BLaER1 treated with 17β-estradiol and CSF1 and Interleukin-3, amounts not matched to agents 10 nM and 100 nM (cell line): ENCODE results near the gene CELSR1.
A peak's percentile ranks its signal among the peaks of the same experiment; 100 is the strongest.
"Not testable (repeated sequence)": the region's sequence is repeated elsewhere in the genome, so short reads cannot be mapped to it uniquely, and the experiment has no call there.

Source experiments
- H3K27ac ChIP-seq, 11 experiments: shearing (Covaris generic); formaldehyde crosslinking; 2 replicates each; pipeline ENCODE4 v1.8.1; 2022
- H3K27me3 ChIP-seq, 11 experiments: shearing (Covaris generic); formaldehyde crosslinking; 2 replicates each; pipeline ENCODE4 v1.8.1; 2022
- H3K36me3 ChIP-seq, 11 experiments: shearing (Covaris generic); formaldehyde crosslinking; 2 replicates each; pipeline ENCODE4 v1.8.1; 2022
- H3K4me1 ChIP-seq, 10 experiments: shearing (Covaris generic); formaldehyde crosslinking; 2 replicates each; pipeline ENCODE4 v1.8.1; 2022
- H3K4me2 ChIP-seq, 11 experiments: shearing (Covaris generic); formaldehyde crosslinking; 2 replicates each; pipeline ENCODE4 v1.8.1; 2022
- H3K4me3 ChIP-seq, 10 experiments: shearing (Covaris generic); formaldehyde crosslinking; 2 replicates each; pipeline ENCODE4 v1.8.1; 2022
- H3K9ac ChIP-seq, 11 experiments: shearing (Covaris generic); formaldehyde crosslinking; 2 replicates each; pipeline ENCODE4 v1.8.1; 2022
- H3K9me3 ChIP-seq, 11 experiments: shearing (Covaris generic); formaldehyde crosslinking; replicated peaks in 1 of 11; 2 replicates each; pipeline ENCODE4 v1.8.1; 2022
- H4K20me1 ChIP-seq, 11 experiments: shearing (Covaris generic); formaldehyde crosslinking; 2 replicates each; pipeline ENCODE4 v1.8.1; 2022
- Cebpa-rat ChIP-seq, 11 experiments: shearing (Covaris generic); IDR thresholded peaks; 2 replicates each; pipeline ENCODE4 v1.8.1; 2022

CELSR1 gene

DNA sequence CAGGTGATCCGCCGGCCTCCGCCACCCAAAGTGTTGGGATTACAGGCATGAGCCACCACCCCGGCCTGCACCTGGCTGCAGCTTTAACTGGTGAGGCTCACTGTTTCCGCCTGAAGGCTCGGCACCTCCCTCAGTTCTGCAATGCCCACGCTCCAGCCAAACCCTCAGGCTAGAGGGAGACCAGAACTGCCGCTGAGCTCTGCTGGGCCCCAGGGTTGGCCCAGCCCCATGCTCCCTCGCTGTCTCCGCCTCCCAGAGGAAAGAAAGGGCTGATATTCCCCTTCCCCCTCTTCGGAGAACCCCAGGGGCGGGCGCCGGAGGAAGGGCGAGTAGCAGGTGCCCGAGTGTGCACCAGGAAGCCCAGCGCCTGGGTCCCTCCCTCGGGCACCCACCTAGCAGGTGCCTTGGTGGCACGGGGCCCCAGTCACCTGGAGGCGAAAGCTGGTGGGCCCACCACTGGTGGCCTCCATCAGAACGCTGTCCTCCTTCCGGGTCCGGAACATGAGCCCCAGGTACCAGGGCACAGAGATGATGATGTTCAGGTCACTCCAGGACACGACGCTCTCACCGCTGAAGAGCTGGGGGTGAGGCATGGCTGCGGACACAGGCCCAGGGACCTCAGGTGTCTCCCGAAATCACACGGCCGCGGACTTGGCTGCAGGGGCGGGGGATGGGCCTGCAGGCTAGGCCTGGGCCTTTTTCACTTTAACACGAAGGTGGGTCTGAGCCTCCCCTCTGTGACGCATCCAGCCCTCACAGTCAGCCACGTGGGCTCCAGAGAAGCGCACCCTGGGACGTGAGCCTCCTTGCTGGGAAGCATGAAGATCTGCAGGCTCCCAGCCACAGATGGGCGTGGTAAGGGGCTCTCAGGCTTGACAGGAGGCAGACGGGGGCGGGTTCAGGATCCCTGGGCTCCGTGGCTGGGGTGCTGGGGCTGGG lies 128.6 kb downstream of the CELSR1 start:
- H3K36me3 ChIP-seq, result no peaks in the 10 kb centered on the region
- H3K4me1 ChIP-seq, result no peaks in the 10 kb centered on the region
- no peak overlapping the region for H3K27ac ChIP-seq
- H3K27me3 ChIP-seq, result no peaks in the 10 kb centered on the region
- H3K4me3 ChIP-seq, result no peak overlapping the region
- no peaks in the 10 kb centered on the region for H3K9me3 ChIP-seq
- TF ChIP-seq Cebpa-rat (IDR thresholded peaks at IDR 0.05), result no peak
- H3K9ac ChIP-seq, result no peak overlapping the region
- no peak overlapping the region for H3K4me2 ChIP-seq
- H4K20me1 ChIP-seq, result peaks cover 0 to 11% (median 0%) of the 10 kb centered on the region in 11 experiments; a peak in 4 of 22 replicates

DNA sequence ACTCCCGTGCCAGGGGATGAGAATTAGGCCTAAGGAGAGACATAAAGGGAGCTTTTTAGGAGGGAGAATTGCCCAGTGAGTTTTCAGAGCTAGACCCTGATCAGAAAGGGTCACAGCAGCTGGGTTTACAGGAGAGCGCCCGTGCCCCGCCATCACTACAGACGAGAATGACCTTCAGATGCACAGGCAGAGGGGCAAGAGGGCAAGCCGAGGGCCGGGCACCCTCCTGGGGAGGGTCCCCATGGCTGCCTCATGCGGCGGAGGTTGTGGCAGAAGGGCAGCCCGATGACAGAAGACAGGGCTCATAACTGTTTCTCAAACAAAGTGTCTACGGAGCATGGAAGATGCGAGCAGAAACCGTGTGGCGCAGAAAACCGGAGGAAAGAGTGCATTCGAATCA lies 129.7 kb downstream of the CELSR1 start:
- Histone ChIP-seq H3K4me1 (no peaks in the 10 kb centered on the region), H3K9ac (no peak overlapping the region), H3K4me3 (no peak overlapping the region), H3K4me2 (no peak overlapping the region), H3K27me3 (no peaks in the 10 kb centered on the region), H3K9me3 (no peaks in the 10 kb centered on the region), H3K27ac (no peak overlapping the region), H3K36me3 (no peaks in the 10 kb centered on the region), H4K20me1 (peaks cover 0 to 11% (median 0%) of the 10 kb centered on the region in 11 experiments; a peak in 4 of 22 replicates)
- no peak for TF ChIP-seq Cebpa-rat (IDR thresholded peaks at IDR 0.05)

DNA sequence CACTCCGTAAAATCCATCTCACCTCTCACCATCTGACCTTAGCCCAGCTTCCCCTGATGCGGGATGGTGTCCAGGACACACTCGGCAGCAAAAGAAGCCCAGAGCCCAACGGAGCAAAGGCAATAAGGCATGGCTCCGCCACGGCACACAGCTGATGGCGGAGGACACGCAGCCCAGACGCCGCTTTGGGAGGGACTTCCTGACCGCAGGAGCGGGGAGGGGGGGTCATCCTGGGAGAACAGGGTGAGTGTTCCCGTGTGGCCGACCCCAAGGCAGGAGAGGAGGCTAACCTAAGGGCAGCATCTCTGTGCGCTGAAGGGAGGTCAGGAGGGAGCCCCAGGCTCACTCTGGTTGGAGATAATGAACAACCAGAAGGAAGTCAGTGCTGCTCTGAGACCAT lies 130.6 kb downstream of the CELSR1 start:
- TF ChIP-seq Cebpa-rat (IDR thresholded peaks at IDR 0.05), result no peak
- H3K9me3 ChIP-seq, result no peaks in the 10 kb centered on the region
- H3K4me2 ChIP-seq, result no peak overlapping the region
- no peak overlapping the region for H3K27ac ChIP-seq
- H3K4me1 ChIP-seq, result peaks cover 0 to 8% (median 0%) of the 10 kb centered on the region in 10 experiments; a peak in 5 of 20 replicates
- no peaks in the 10 kb centered on the region for H3K27me3 ChIP-seq
- peaks cover 0 to 11% (median 0%) of the 10 kb centered on the region in 11 experiments; a peak in 3 of 22 replicates for H4K20me1 ChIP-seq
- no peaks in the 10 kb centered on the region for H3K36me3 ChIP-seq
- no peak overlapping the region for H3K4me3 ChIP-seq
- no peak overlapping the region for H3K9ac ChIP-seq

DNA sequence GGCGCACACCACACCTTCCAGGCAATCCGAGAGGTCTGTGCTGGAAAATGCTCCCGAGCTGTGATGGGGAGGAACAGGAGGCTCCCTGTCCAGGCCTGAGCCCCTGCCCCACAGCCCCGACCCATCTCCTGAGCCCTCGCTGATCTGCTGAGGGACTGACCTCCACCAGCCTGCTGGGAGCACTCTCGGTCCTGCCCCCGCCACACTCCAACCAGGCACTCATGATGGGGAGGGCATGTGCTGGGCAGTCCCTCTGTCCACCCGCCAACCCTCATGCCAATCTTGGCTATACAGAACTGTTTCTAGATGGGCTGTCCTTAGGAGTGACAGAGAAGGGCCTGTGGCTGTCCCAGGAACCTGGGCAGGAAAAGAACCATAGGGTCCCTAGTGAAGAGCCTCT lies 131.1 kb downstream of the CELSR1 start:
- H3K27ac ChIP-seq, result no peak overlapping the region
- peaks cover 0 to 11% (median 0%) of the 10 kb centered on the region in 11 experiments; a peak in 3 of 22 replicates for H4K20me1 ChIP-seq
- H3K4me3 ChIP-seq, result no peak overlapping the region
- no peak overlapping the region for H3K4me2 ChIP-seq
- H3K36me3 ChIP-seq, result no peaks in the 10 kb centered on the region
- no peaks in the 10 kb centered on the region for H3K9me3 ChIP-seq
- TF ChIP-seq Cebpa-rat (IDR thresholded peaks at IDR 0.05), result no peak
- peaks cover 0 to 13% (median 0%) of the 10 kb centered on the region in 10 experiments; a peak in 5 of 20 replicates for H3K4me1 ChIP-seq
- no peaks in the 10 kb centered on the region for H3K27me3 ChIP-seq
- no peak overlapping the region for H3K9ac ChIP-seq

DNA sequence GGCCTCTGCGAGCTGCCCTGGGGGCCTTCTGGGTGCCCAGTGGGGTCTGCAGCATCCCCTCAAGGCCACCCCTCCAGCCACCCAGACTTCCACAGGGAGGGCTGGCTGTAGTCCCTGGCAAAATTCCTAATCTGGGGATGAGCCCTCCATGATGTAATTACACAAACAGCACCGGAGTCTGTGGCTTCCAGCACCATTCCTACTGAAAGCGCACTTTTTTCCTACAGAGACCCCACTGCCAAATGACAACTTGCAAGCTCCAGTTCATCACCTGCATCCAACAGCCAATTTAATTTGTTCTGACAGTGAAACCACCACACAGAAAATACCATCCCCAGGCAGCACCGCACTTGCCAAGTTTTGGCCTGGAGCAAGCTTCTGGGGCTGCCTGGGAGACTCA lies 131.5 kb downstream of the CELSR1 start:
- peaks cover 0 to 13% (median 0%) of the 10 kb centered on the region in 10 experiments; a peak in 5 of 20 replicates for H3K4me1 ChIP-seq
- no peak for TF ChIP-seq Cebpa-rat (IDR thresholded peaks at IDR 0.05)
- no peak overlapping the region for H3K4me3 ChIP-seq
- no peak overlapping the region for H3K9ac ChIP-seq
- peaks cover 0 to 11% (median 0%) of the 10 kb centered on the region in 11 experiments; a peak in 3 of 22 replicates for H4K20me1 ChIP-seq
- no peak overlapping the region for H3K27ac ChIP-seq
- H3K36me3 ChIP-seq, result no peaks in the 10 kb centered on the region
- H3K9me3 ChIP-seq, result no peaks in the 10 kb centered on the region
- H3K27me3 ChIP-seq, result no peaks in the 10 kb centered on the region
- no peak overlapping the region for H3K4me2 ChIP-seq

DNA sequence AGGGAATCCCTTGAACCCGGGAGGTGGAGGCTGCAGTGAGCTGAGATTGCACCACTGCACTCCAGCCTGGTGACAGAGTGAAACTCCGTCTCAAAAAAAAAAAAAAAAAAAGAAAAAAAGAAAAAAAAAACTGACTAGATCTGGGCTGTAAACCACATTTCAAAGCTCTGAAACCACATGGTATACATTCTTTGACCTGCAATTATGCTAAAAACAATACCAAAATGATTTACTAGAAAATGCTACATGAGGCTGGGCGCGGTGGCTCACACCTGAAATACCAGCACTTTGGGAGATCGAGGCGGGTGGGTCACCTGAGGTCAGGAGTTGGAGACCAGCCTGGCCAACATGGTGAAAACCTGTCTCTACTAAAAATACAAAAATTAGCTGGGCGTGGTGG lies 133.5 kb downstream of the CELSR1 start:
- not testable (repeated sequence) for H3K36me3 ChIP-seq, H4K20me1 ChIP-seq, H3K27ac ChIP-seq, H3K9ac ChIP-seq, H3K9me3 ChIP-seq, H3K4me2 ChIP-seq, H3K27me3 ChIP-seq, H3K4me3 ChIP-seq
- peaks cover 0 to 22% (median 8%) of the 10 kb centered on the region in 10 experiments; a peak in 15 of 20 replicates for H3K4me1 ChIP-seq

DNA sequence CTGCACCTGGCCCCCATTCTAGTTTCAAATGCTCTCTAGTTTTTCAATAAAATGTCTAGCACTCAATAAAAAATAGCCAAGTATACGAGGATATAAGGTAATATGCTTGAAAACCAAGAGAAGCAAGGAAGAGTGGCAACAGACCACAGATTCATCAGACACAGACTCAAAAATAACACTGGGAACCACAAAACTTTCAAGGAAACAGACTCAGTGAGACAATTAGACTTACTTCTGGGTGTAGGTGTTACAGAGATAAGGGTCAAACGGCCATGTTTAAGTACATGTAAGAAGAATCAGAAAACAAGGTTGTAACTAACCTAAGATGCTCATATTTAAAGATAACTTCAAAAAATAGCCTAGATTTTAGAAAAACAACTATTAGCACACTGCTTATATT lies 134.9 kb downstream of the CELSR1 start:
- Histone ChIP-seq H4K20me1 (peaks cover 0 to 5% (median 0%) of the 10 kb centered on the region in 11 experiments; a peak in 2 of 22 replicates), H3K9ac (no peak overlapping the region), H3K4me2 (no peak overlapping the region; a peak in 2 of 22 replicates), H3K27me3 (no peaks in the 10 kb centered on the region), H3K9me3 (no peaks in the 10 kb centered on the region), H3K36me3 (no peaks in the 10 kb centered on the region), H3K4me1 (peaks cover 0 to 26% (median 11%) of the 10 kb centered on the region in 10 experiments; a peak in 15 of 20 replicates), H3K27ac (no peak overlapping the region), H3K4me3 (no peak overlapping the region)
- no peak for TF ChIP-seq Cebpa-rat (IDR thresholded peaks at IDR 0.05)

DNA sequence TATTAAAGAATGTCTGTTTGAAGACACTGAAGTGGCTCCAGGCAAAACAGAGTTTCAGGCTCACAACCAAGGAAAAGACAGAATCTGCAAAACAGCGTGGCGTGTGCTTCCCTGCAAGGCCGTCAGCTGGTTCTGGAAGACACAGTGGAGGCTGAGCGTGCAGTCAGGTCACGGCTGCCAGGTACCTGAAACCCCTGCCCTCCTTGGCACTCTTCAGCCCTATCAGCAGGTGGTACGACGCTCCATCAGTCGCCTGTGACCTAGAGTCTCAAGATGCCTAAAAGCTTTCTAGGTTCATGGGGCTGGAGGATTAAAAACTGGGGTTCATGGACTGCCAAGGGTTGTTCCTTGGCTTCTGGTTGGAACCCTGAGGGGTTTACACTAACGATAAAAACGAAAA lies 136.1 kb downstream of the CELSR1 start:
- peak overlapping the region in 3 of 11 experiments; percentile 24 to 40 (median 32); a peak in 3 of 22 replicates for H3K4me2 ChIP-seq
- H3K9me3 ChIP-seq, result no peaks in the 10 kb centered on the region
- peaks cover 0 to 4% (median 0%) of the 10 kb centered on the region in 11 experiments; a peak in 1 of 22 replicates for H4K20me1 ChIP-seq
- H3K9ac ChIP-seq, result no peak overlapping the region
- H3K4me3 ChIP-seq, result no peak overlapping the region
- H3K4me1 ChIP-seq, result peaks cover 0 to 26% (median 11%) of the 10 kb centered on the region in 10 experiments; a peak in 15 of 20 replicates
- no peaks in the 10 kb centered on the region for H3K27me3 ChIP-seq
- no peak for TF ChIP-seq Cebpa-rat (IDR thresholded peaks at IDR 0.05)
- no peak overlapping the region for H3K27ac ChIP-seq
- H3K36me3 ChIP-seq, result no peaks in the 10 kb centered on the region

DNA sequence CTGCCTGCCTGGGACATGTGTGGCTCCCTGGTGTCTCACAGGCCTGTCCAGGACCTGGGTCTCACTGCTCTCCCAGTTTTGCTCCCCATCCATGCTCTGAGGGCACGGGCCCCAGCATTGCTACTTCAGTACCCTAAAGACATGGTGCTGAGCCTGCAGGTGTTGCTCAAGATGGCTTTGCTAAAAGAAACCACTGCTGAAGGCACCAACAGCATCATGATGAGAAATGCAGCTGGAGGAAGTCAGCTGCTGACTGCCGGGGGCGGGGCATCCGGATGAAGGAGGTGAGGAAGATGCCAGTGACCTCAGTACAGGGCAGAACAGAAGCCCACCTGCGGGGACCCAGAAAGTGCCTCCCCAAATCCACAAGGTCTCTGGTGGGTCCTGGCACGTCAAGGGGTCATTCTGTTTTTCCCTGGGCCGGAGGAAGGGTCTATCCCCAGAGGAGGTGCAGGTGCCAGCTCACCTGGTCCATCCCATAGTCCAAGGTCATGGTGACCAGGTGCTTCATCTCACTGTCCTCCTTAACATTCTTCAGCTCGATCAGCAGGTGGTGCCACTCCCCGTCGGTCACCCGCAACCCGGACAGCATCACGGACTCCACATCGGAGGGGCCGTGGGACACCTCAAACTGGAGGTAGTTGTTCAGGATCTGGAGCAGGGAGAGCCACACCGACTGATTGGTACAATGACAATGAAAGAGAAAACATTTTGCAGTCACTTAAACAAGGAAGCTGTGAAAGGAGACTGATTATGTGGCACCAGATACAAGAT lies 138.0 kb downstream of the CELSR1 start:
- Histone ChIP-seq H3K36me3 (peaks cover 0 to 4% (median 0%) of the 10 kb centered on the region in 11 experiments; a peak in 1 of 22 replicates), H3K4me2 (peak overlapping the region in 7 of 11 experiments; percentile 33 to 64 (median 42); a peak in 14 of 22 replicates), H3K9ac (no peak overlapping the region)

More for the DNA sequence above, 138.0 kb downstream of the CELSR1 start:
- Histone ChIP-seq H3K4me3 (no peak overlapping the region), H3K4me1 (peaks cover 0 to 26% (median 11%) of the 10 kb centered on the region in 10 experiments; a peak in 15 of 20 replicates), H4K20me1 (peaks cover 0 to 4% (median 0%) of the 10 kb centered on the region in 11 experiments; a peak in 1 of 22 replicates), H3K9me3 (no peaks in the 10 kb centered on the region), H3K27me3 (no peaks in the 10 kb centered on the region), H3K27ac (no peak overlapping the region)
- TF ChIP-seq Cebpa-rat (IDR thresholded peaks at IDR 0.05), result no peak
